GM10847 (cell line): ENCODE measurements around the gene RASSF3.

Source experiments
- POLR2A ChIP-seq: IDR thresholded peaks from 2 replicates; pipeline ENCODE4 v1.6.1; 2011; ENCODE audit not compliant: insufficient read length; ENCODE audit errors: extremely low read depth

RASSF3 gene

GRCh38 chr12:64673490-64674169 is 63.3 kb downstream of the RASSF3 start:
- no peak for TF ChIP-seq POLR2A

GRCh38 chr12:64674367-64674922 is 64.2 kb downstream of the RASSF3 start:
- no peak for TF ChIP-seq POLR2A

GRCh38 chr12:64675795-64676194 is 65.5 kb downstream of the RASSF3 start:
- TF ChIP-seq POLR2A = no peak

GRCh38 chr12:64678248-64678647 is 68.0 kb downstream of the RASSF3 start:
- TF ChIP-seq POLR2A = no peak

GRCh38 chr12:64678835-64679234 is 68.5 kb downstream of the RASSF3 start:
- no peak for TF ChIP-seq POLR2A

GRCh38 chr12:64679487-64680001 is 69.2 kb downstream of the RASSF3 start:
- no peak for TF ChIP-seq POLR2A

GRCh38 chr12:64680235-64680634 is 69.9 kb downstream of the RASSF3 start:
- TF ChIP-seq POLR2A = no peak

- no peak for TF ChIP-seq POLR2A
These were observed 71.1 kb downstream of the RASSF3 start for GRCh38 chr12:64681200-64682052.

GRCh38 chr12:64682572-64683277 is 72.4 kb downstream of the RASSF3 start:
- no peak for TF ChIP-seq POLR2A

- TF ChIP-seq POLR2A = no peak
These were observed 73.7 kb downstream of the RASSF3 start for GRCh38 chr12:64683816-64684543.

- no peak for TF ChIP-seq POLR2A
These were observed 74.8 kb downstream of the RASSF3 start for GRCh38 chr12:64685050-64685449.

GRCh38 chr12:64685605-64686004 is 75.3 kb downstream of the RASSF3 start:
- no peak for TF ChIP-seq POLR2A

GRCh38 chr12:64687816-64688215 is 77.5 kb downstream of the RASSF3 start:
- no peak for TF ChIP-seq POLR2A

- no peak for TF ChIP-seq POLR2A
These were observed 77.9 kb downstream of the RASSF3 start for GRCh38 chr12:64688219-64688618.

GRCh38 chr12:64688715-64689114 is 78.4 kb downstream of the RASSF3 start:
- TF ChIP-seq POLR2A = no peak
